AG04449 (cell line): ENCODE measurements around the gene GFI1.
"Not testable (repeated sequence)": the region's sequence is repeated elsewhere in the genome, so short reads cannot be mapped to it uniquely, and the experiment has no call there.

Experiments
- CTCF ChIA-PET: fragments of 350-600 bp; formaldehyde crosslinking; extraction: SDS; loops from one replicate; lab custom pipeline; 2021; ENCODE audit warnings: antibody characterized with exemption; lab: Yijun Ruan, JAX
- POLR2A ChIA-PET: fragments of 400-600, 350-600 bp; formaldehyde crosslinking; extraction: SDS; loops from one replicate; lab custom pipeline; 2020; ENCODE audit warnings: antibody characterized with exemption, inconsistent platforms; lab: Yijun Ruan, JAX
- DNase-seq: peaks from one replicate; pipeline ENCODE4 v3.0.0-alpha.2; 2010; ENCODE audit warnings: low read depth, low spot score
- H3K4me3 ChIP-seq: 2 replicates; pipeline ENCODE4 v1.5.1; 2011; ENCODE audit warnings: low read depth, mild to moderate bottlenecking, control low read depth, low read length
- TF ChIP-seq, protein P1 (sequence below): IDR thresholded peaks from one replicate; pipeline ENCODE4 v1.5.1; 2011; ENCODE audit warnings: mild to moderate bottlenecking, moderate library complexity, low read length, control low read depth, inconsistent platforms; ENCODE audit not compliant: insufficient read depth; ENCODE audit errors: missing control alignments

Gene GFI1

DNA sequence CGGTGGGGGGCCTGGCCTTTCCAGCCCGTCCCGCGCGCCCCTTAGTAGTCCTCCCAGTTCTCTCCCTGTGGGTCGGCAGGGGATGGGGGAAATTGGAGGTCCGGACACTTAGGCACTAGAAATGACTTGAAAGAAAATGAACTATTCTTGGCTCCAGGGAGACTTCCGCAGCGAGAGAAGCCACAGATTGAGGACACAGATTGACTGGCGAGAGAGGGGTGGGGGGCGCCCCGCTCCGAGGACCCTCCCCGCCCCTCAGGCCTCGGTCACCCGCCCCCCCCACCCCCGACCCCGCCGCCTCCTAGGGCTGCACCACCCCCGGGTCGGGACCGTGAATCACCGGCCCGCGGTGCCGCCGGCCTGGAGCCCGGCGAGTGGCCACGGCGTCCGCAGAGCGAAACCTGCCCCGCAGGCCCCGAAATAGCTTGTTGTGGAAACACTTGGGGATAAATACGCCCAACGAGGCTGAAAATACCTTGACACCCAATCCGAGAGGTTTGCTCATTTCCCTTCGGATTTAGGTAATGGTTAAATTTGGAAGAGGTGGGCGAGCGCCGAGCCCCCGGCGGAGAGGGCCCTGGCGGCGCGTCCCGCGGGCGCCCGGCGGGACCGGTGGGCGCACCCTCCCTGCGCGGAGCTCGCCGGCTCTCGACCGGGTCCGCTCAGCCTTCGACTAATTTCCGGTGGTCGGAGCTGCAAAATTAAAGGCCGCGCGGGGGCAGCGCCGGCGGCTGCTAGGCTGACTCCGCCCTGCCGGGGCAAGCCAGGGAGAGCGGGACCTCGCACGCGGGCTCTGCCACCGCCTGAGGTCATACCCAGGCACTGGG is at the start of gene GFI1:
GFI1 (minus strand) TSS at position 675 of the 827 bp plus-strand sequence. CDS start 3,438 bp downstream, outside the sequence.
- ChIA-PET POLR2A (no interaction called here), CTCF (no interaction called here)
- H3K4me3 ChIP-seq, result peak within 1 kb of the TSS; percentile 40
- no peak for DNase-seq
- TF ChIP-seq, protein P1, sequence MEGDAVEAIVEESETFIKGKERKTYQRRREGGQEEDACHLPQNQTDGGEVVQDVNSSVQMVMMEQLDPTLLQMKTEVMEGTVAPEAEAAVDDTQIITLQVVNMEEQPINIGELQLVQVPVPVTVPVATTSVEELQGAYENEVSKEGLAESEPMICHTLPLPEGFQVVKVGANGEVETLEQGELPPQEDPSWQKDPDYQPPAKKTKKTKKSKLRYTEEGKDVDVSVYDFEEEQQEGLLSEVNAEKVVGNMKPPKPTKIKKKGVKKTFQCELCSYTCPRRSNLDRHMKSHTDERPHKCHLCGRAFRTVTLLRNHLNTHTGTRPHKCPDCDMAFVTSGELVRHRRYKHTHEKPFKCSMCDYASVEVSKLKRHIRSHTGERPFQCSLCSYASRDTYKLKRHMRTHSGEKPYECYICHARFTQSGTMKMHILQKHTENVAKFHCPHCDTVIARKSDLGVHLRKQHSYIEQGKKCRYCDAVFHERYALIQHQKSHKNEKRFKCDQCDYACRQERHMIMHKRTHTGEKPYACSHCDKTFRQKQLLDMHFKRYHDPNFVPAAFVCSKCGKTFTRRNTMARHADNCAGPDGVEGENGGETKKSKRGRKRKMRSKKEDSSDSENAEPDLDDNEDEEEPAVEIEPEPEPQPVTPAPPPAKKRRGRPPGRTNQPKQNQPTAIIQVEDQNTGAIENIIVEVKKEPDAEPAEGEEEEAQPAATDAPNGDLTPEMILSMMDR, result no peak

DNA sequence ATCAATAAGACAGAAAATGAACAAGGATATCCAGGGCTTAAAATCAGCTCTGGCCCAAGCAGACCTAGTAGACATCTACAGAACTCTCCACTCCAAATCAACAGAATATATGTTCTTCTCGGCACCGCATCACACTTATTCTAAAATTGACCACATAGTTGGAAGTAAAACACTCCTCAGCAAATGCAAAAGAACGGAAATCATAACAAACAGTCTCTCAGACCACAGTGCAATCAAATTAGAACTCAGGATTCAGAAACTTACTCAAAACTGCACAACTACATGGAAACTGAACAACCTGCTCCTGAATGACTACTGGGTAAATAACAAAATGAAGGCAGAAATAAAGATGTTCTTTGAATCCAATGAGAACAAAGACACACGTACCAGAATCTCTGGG is 45.6 kb upstream of the GFI1 start:
- DNase-seq, H3K4me3 ChIP-seq, POLR2A ChIA-PET, CTCF ChIA-PET: not testable (repeated sequence)

DNA sequence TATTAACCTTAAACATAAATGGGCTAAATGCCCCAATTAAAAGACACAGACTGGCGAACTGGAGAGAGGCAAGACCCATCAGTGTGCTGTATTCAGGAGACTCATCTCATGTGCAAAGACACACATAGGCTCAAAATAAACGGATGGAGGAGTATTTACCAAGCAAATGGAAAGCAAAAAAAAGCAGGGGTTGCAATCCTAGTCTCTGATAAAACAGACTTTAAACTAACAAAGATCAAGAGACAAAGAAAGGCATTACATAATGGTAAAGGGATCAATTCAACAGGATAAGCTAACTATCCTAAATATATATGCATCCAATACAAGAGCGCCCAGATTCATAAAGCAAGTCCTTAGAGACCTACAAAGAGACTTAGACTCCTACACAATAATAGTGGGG is 45.2 kb upstream of the GFI1 start:
- DNase-seq, CTCF ChIA-PET, POLR2A ChIA-PET, H3K4me3 ChIP-seq: not testable (repeated sequence)

DNA sequence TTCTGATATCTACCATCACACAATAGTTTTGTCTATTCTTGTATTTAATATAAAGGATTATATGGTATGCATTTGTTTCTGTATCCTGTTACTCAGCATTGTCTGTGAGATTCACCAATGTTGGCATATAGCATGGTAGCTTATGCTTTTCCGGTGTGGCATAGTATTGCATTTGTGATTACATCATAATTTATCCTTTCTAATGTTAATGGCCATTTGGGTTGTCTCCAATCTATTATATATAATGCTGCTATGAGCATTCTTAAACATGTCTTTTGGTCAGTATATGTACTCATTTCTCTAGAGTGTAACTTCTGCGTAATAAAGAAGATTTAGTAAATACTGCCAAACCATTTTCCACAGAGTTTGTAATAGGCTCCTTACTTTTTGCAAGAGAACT is 40.9 kb upstream of the GFI1 start:
- DNase-seq, result no peak
- TF ChIP-seq, protein P1, result no peak
- no peak overlapping the region for H3K4me3 ChIP-seq
- CTCF ChIA-PET, result interaction anchor here (1.2 kb wide), 1 partner anchor 72 kb away, joined by 3 read pairs; no protein-coding TSS in a partner anchor
- POLR2A ChIA-PET, result no interaction called here

DNA sequence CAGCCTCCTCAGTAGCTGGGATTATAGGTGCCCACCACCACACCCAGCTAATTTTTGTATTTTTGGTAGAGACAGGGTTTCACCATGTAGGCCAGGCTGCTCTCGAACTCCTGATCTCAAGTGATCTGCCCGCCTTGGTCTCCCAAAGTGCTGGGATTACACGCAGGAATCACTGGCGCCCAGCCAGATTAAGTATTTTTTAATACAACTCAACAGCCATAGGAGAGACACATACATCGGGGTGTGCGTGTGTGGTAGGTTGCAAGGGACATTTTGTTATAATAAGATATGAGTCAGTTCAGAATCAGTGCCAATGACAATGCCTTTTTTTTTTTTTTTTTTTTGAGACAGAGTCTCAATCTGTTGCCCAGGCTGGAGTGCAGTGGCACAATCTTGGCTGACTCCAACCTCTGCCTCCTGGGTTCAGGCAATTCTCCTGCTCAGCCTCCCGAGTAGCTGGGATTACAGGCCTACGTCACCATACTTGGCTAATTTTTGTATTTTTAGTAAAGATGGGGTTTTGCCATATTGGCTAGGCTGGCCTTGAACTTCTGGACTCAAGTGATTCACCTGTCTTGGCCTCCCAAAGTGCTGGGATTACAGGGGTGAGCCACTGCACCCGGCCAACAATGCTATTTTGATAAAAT is 38.3 kb upstream of the GFI1 start:
- DNase-seq, POLR2A ChIA-PET, H3K4me3 ChIP-seq: not testable (repeated sequence)
- CTCF ChIA-PET, result interaction anchor here (0.7 kb wide), 1 partner anchor 162 kb away, joined by 3 read pairs; no protein-coding TSS in a partner anchor

DNA sequence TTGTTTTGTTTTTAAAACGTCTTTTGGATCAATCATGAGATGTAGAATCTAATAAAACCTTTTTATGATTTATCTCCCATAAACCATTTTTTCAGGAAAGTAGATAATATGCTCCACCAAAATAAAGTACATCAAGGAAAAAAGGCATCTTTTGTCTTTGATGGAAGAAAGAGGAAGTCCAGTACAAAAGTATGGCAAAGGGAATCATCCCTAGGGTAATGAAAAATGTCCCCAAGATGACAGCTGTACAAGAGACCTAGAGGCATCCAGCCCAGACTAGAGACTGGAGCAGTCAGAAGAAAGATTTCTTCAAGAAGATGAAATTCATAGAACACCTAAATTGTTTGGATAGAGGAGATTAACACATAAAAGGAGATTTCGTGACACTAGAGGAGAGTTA is 32.3 kb upstream of the GFI1 start:
- no peak for DNase-seq
- no peak overlapping the region for H3K4me3 ChIP-seq
- TF ChIP-seq, protein P1, result no peak
- CTCF ChIA-PET, result no interaction called here
- POLR2A ChIA-PET, result no interaction called here

DNA sequence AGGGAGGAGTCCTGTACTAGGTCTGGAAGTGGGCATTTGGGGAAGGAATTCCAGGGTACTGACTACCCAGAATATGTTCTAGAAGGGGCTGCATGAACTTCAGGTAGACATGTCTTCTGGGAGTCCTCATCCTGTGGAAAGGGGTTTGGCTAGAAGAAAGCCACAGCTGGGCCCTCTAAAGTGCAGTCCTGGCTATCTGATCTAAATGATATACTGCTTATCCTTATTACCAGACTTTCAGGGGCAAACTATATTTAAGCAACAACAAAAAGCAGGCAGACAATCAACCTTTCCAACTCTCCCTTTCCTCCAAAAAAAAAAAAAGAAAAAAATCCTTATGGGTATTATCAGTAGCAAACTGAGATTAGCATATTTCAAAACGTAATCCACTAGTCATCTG is 29.8 kb upstream of the GFI1 start:
- no peak overlapping the region for H3K4me3 ChIP-seq
- CTCF ChIA-PET, result no interaction called here
- DNase-seq, result no peak
- POLR2A ChIA-PET, result no interaction called here
- TF ChIP-seq, protein P1, result no peak
